Mucosa of descending colon (tissue), 3 donors: Measurements from ENCODE around the gene LIX1. TPM values are rescaled to one million over a fixed set of nuclear protein-coding genes. Genes with fewer than 3 reads are reported as not detected.

Source experiments
- ATAC-seq: fragments of 200-7000 bp; cut with Tn5 transposase; one replicate; pipeline ENCODE4 v1.9.1; 2020; ENCODE audit warnings: mild to moderate bottlenecking, moderate library complexity
- DNase-seq, 3 donors: peaks; one replicate each; pipeline ENCODE4 v3.0.0-alpha.2; 2020
- H3K36me3 ChIP-seq: fragments of 200-600 bp; one replicate; pipeline ENCODE4 v1.8.0; 2021; ENCODE audit warnings: low read depth, mild to moderate bottlenecking
- H3K4me1 ChIP-seq: fragments of 200-600 bp; one replicate; pipeline ENCODE4 v1.8.0; 2021; ENCODE audit warnings: low read depth, mild to moderate bottlenecking
- H3K4me3 ChIP-seq: fragments of 200-600 bp; one replicate; pipeline ENCODE4 v1.8.0; 2021; ENCODE audit warnings: mild to moderate bottlenecking
- H3K9me3 ChIP-seq: fragments of 200-600 bp; one replicate; pipeline ENCODE4 v1.8.0; 2021; ENCODE audit warnings: mild to moderate bottlenecking
- intact Hi-C, 2 donors: fragments of 100-400 bp; cut with DNase I in 1 of 2; cut with micrococcal nuclease in 1 of 2; formaldehyde crosslinking; loops; one replicate each; pipeline versions ENCODE4 v1.11.0 to v1.11.1; 2022; cut with DNase I, micrococcal nuclease
- total RNA-seq, 3 donors: library from RNA; stranded (reverse); fragmentation: NEBNext Ultra II Directional in 2 of 3; extraction: Animal tissue kit (Norgen Biotek cat#: 25700) in 2 of 3; gene quantifications; one replicate each; pipeline versions ENCODE4 v1.2.1 to v1.2.4, GENCODE V29; 2021 to 2023
- TF ChIP-seq, protein P1 (sequence below): fragments of 200-600 bp; IDR thresholded peaks from one replicate; pipeline ENCODE4 v1.8.0; 2022; ENCODE audit warnings: antibody characterized with exemption, mild to moderate bottlenecking
- donor health status: DM: no; HTN: no; CAD: no; lungs with moderate emphysema.
- donor health status: DM: no; HTN: no; CAD: no.
- donor health status: DM: no; HTN: yes; CAD: no.

The LIX1 gene
- total RNA-seq, 3 donors from 2014 or later, result 1.7 TPM; not detected in 2

DNA sequence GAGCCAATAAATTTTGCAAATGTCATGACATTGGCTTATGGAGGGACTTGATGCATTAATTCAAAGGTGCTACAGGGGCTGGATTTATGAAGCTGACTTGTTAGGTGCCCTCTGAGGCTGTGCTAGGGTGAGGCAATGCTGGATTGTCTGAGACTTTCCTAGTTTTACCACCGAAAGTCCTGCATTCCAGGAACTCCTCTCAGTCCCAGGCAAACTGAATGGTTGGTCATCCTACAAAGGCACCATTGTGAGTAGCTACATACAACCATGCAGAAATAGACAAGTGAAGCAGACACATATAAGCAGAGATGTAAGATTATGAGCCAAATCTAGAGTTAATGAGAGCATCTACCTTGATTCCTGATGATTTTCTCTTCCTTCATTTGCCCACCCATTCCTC, 95.3 kb downstream of the LIX1 start:
- no peak overlapping the region for H3K4me3 ChIP-seq
- no peaks in the 10 kb centered on the region for H3K36me3 ChIP-seq
- DNase-seq (no peak), ATAC-seq (no peak)
- intact Hi-C loops, result no loop called here
- TF ChIP-seq, protein P1, sequence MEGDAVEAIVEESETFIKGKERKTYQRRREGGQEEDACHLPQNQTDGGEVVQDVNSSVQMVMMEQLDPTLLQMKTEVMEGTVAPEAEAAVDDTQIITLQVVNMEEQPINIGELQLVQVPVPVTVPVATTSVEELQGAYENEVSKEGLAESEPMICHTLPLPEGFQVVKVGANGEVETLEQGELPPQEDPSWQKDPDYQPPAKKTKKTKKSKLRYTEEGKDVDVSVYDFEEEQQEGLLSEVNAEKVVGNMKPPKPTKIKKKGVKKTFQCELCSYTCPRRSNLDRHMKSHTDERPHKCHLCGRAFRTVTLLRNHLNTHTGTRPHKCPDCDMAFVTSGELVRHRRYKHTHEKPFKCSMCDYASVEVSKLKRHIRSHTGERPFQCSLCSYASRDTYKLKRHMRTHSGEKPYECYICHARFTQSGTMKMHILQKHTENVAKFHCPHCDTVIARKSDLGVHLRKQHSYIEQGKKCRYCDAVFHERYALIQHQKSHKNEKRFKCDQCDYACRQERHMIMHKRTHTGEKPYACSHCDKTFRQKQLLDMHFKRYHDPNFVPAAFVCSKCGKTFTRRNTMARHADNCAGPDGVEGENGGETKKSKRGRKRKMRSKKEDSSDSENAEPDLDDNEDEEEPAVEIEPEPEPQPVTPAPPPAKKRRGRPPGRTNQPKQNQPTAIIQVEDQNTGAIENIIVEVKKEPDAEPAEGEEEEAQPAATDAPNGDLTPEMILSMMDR, result no peak
- H3K9me3 ChIP-seq, result no peaks in the 10 kb centered on the region
- H3K4me1 ChIP-seq, result no peaks in the 10 kb centered on the region

DNA sequence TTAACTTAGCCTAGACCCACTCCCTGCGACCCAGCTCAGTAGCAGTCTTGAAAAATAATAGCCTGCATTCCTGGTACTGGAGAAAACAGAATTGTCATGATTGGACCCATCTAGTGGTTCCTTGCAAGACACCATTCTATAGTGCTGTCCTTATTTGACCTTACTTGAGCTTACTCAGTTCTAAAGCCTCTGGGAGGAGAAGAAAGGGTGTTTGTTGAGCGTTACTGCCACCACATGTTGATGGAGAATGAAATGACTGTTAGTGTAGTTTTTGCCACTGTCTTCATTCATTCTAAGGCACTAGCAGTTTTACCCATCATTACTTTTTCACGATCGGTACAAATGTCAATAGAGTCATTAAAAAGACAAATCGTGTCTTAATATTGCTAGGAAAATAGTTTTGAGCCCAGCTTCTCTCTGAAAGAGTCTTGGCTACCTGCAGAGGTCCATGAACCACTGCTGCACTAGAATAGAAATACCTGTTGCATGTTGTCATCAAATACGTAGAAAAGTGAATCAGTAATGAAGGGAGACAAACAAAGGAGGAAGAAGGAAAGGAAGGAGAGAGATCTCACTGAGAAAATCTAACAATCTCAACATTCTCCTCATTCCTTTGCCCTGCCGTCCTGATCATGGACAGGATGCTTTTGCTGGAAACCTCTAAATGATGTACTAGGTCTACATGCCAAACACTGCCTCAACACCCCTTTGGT, 96.0 kb downstream of the LIX1 start:
- intact Hi-C loops, result no loop called here
- DNase-seq (no peak), ATAC-seq (no peak)
- Histone ChIP-seq H3K4me3 (no peak overlapping the region), H3K9me3 (no peaks in the 10 kb centered on the region), H3K36me3 (no peaks in the 10 kb centered on the region), H3K4me1 (no peaks in the 10 kb centered on the region)
- TF ChIP-seq, protein P1, result no peak

DNA sequence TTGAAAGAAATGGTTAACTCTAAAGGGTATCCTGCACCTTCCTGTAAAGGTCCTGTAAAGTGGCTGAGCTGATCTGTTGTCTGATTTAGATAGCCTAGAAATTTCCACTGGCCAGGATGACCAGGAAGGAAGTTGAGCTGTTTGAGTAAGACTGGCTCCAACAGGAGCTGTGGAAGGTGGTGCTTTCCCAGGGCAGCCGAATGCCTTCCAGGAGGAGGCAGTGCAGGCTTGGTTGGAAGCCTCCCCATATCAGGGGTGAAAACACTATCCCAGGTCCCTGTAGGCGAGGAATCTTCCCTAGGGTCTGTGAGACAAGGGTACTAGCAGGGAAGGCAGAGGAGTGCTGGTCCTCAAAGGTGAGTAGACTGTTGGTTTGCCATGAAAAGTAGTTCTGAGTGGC, 98.4 kb downstream of the LIX1 start:
- ATAC-seq (peak; percentile 94), DNase-seq (peak in 2 of 3 donors; percentile 61 to 65)
- no peak overlapping the region for H3K4me3 ChIP-seq
- H3K9me3 ChIP-seq, result no peaks in the 10 kb centered on the region
- intact Hi-C loops, result no loop called here
- TF ChIP-seq, protein P1, result no peak
- no peaks in the 10 kb centered on the region for H3K4me1 ChIP-seq
- H3K36me3 ChIP-seq, result no peaks in the 10 kb centered on the region

DNA sequence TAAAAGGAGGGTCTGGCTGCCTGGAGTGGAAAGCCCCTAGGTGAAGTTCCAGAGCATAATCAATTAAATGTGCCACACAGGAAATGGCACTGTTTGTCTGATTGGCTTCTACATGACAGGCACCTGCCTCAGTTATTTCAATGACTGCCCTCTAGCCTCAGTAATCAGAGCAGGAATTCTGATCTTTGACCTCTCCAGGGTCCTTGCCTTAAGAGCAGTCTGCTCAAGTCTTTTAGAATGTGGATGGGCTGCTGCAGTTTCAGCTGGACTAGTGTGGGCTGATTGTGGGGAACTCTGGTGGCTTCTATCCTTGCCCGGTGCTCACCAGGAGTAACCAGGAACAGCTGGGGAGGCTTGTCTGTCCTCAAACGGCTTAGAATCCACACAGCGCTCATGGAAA, 98.9 kb downstream of the LIX1 start:
- no peaks in the 10 kb centered on the region for H3K4me1 ChIP-seq
- peak; percentile 21 for ATAC-seq
- no peak for DNase-seq
- H3K9me3 ChIP-seq, result no peaks in the 10 kb centered on the region
- intact Hi-C loops, result no loop called here
- no peaks in the 10 kb centered on the region for H3K36me3 ChIP-seq
- TF ChIP-seq, protein P1, result no peak
- H3K4me3 ChIP-seq, result no peak overlapping the region

DNA sequence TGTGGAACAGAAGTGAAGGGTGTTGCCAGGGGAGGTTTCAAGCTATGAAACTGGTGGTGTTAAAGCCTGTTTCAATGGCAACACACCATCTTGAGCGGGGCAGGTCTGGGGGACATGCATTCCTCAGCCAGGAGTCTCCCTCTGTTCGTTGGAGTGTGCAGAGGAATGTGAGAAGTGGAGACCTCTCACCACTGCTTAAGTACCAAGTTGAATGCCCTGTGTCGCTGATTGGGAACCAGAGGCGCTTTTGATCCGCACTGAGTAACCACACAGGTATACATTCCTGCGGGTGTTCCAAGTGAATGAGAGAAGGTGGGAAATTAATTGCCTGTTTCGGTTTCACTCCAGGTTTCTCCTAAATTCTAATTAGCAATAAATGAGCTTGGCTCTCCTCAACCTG, 99.4 kb downstream of the LIX1 start:
- intact Hi-C loops, result no loop called here
- Histone ChIP-seq H3K9me3 (no peaks in the 10 kb centered on the region), H3K4me3 (no peak overlapping the region), H3K36me3 (no peaks in the 10 kb centered on the region), H3K4me1 (no peaks in the 10 kb centered on the region)
- TF ChIP-seq, protein P1, result no peak
- DNase-seq (no peak), ATAC-seq (no peak)

Other genes starting within 250 kb of the LIX1 start
- gene LNPEP, start 206.5 kb downstream of the LIX1 start, total RNA-seq, result 10 to 100 TPM; 32.3 to 54.7 (median 38.2) TPM
- gene RIOK2, start 40.6 kb upstream of the LIX1 start, total RNA-seq, result 10 to 100 TPM; 18.0 to 26.8 (median 21.3) TPM